Limb (tissue), 2 donors: ENCODE measurements around the gene DSCAML1.

ENCODE experiments used
- DNase-seq, 2 donors: peaks; one replicate each; pipeline ENCODE4 v3.0.0-alpha.2; 2016; ENCODE audit errors: extremely low spot score in 2 of 2

DSCAML1 gene

DNA sequence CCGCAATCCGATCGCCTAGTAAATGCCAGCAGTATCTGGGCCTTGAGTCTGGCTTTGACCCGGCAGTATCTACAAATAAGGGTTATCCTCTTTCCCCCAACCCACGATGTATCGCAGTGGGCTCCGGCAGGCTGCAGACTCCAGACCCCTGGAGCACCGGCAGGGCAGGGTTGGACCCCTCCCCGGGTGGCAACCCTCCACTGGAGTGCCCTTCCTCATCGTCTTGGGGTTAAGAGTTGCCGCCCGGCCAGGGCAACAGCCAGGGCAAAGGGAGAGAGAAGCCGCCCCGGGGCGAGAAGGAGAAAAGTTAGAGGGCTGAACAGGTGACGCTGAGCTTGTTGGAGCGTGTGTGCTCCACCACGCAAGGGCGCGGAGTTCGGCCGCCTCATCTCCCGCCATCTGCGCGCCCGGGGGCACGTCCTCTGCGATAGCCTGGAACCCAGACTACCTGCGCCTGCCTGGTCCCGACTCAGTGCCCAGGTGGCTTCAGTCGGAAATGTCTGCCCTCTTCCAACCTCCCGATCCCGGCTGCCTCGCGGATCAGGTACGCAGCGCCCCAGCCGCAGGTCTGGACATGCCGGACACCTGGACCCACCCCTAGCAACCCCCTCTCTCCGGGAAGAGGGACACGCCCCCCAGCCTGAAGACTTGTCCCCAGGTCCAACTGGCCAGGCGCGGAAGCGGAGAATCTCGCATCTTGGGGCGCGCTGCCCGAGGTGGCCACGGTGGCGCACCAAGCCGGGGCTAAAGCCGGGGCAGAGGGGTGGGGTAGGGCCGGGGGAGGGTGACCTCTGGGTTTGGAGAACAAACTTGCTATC lies 1.2 kb downstream of the DSCAML1 start:
- no peak for DNase-seq

GRCh38 chr11:117794772-117795629 lies 2.0 kb downstream of the DSCAML1 start:
- DNase-seq = no peak

- DNase-seq = no peak
Measured at GRCh38 chr11:117794135-117794534, 2.9 kb downstream of the DSCAML1 start.

DNA sequence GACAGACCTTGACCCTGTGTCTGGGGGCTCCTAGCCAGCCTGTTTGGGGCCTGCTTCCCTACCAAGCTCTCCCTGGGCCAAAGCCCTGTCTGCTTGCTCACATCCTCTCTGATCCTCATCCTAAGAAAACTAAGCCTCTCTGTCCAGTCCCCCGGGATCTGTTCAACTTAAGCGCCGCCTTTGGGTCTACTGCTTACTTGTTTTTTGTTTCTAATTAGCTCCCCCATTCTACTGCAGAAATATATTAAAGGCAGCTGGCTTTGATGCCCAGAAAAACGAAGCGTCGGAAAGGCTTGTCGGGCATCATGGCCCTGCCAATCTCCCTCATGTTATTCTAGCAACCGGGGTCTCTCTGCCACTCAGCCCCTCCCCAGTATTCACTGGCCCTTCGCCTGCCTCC lies 3.4 kb downstream of the DSCAML1 start:
- no peak for DNase-seq

GRCh38 chr11:117792992-117793391 lies 4.0 kb downstream of the DSCAML1 start:
- no peak for DNase-seq

GRCh38 chr11:117792241-117792640 lies 4.8 kb downstream of the DSCAML1 start:
- DNase-seq = no peak

GRCh38 chr11:117790279-117790678 lies 6.7 kb downstream of the DSCAML1 start:
- DNase-seq = peak in 1 of 2 donors; percentile 55

DNA sequence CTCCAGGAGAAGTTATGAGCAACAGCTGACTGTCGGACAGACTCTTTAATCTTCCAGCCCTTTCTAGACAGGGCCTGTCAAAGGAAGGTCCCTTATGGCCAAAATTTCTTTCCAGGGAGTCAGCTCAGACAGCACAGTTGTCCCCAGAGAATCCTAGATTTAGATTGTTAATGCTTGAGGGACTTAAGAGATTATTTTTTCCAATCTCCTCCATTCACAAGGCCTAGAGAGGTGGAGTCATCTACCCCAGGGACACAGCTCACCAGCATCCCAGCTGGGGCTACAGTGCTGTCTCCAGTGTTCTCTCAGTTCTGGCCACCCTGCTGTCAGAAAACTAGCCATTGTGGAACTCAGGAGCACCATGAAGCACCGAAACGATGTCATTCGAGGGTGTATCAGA lies 7.8 kb downstream of the DSCAML1 start:
- DNase-seq = no peak

DNA sequence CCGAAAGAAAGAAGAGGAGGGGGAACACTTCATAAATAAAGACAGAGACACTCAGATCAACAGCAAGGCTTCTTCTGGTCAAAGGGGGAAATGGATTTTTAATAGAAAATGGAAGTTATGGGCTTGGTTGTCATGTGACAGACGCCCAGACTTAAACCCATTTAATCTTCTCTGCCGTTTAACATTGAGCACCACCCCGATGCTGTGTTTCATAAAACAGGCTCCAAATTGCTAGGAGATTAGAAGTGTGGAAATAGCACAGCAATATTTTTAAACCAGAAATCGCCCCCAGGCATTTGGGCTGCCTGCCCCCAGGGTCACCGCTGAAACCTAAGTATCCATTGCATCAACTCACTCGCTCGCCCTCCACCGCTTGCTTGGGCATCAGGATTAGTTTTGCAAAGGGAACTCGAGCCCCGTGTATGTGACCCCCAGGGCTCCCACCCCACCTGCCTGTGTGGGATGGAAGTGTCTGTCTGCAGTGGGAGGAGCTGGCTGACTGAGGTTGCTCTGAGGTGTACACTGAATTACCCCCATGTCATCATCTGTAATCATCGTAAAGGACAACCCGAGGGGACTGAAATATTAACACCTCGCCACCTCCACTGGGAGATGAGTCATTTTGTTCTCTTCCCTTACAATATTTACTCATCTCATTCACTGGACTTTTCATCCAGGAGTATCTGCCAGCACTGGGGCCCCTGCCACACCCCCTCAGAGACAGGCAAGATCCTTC lies 10.7 kb downstream of the DSCAML1 start:
- DNase-seq = no peak

- no peak for DNase-seq
Measured at GRCh38 chr11:117782101-117782500, 14.9 kb downstream of the DSCAML1 start.

DNA sequence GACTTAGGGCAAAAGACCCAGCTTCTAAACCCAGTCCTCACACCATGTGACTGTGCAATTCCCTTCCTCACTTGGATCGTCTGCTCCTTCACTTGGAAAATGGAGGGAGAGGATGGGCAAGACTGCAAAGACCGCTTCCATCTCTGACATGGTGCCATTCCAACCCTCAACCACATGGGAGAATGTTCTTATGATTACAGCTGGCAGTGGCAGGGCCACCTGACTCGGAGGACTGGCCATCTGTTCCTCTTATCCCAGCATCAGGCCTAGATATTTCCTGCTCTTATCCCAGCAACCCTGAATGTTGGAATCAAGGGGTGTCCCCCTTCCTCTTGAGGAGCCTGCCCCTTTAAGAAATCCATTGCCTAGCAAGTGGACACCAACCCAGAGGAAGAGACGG lies 15.4 kb downstream of the DSCAML1 start:
- DNase-seq = no peak

- DNase-seq = no peak
Measured at GRCh38 chr11:117780456-117780855, 16.6 kb downstream of the DSCAML1 start.

GRCh38 chr11:117774553-117774952 lies 22.5 kb downstream of the DSCAML1 start:
- DNase-seq = no peak

DNA sequence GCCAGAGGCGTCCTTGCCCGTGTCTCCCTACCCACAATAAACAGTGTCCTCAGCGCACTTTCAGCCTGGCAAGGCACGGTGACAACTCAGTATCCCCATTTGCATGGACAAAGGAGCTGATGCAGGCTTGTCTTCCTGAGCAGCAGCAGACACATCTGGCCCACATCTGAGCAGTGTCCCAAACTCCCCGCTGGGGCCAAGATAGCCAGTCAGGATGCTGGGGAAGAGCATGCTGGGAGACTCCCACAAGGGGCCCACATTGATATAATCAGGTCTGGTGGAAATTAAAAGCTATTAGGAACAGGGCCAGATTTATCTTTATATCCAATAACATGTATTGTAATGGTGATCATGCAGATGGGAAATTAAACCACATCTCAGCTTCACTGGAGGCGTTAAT lies 24.7 kb downstream of the DSCAML1 start:
- DNase-seq = no peak

DNA sequence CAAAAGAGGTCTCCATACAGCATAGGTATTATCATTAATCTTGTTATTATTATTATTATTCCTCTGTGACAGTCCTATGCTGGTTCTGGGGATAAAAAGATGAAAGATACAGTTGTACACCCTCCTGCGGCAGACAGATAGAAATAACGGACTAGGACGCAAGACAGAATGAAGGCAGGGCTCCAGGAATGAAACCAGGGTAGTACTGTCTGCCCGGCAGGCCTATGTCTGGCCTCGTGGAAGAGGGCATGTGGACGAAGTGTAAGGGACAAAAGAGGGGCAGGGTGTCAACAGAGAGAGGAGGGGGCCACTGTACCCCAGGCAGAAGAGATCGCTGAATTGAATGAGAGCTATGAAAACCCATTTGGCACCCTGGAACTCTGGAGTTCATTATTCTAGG lies 25.2 kb downstream of the DSCAML1 start:
- DNase-seq = no peak

DNA sequence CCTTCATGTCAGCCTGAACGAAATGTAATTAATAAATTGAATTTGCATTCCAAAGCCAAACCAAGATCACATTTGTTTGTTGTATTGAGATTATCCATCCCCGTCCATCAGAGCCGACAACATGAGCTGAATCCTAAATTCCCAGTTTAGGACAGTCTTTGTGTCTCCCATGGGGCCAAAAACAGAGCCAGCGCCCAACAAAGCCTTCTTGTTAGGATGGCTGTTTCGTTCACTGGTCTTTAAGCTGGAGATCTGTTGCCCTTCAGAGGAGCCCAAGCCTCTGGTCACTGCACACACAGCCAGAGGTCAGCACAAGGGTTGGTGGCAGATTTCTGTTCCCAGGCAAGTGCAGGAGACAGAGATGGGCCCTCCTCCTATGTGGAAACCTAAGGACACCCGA lies 25.8 kb downstream of the DSCAML1 start:
- no peak for DNase-seq

GRCh38 chr11:117770061-117770460 lies 27.0 kb downstream of the DSCAML1 start:
- no peak for DNase-seq

- no peak for DNase-seq
Measured at GRCh38 chr11:117769533-117769932, 27.5 kb downstream of the DSCAML1 start.

DNA sequence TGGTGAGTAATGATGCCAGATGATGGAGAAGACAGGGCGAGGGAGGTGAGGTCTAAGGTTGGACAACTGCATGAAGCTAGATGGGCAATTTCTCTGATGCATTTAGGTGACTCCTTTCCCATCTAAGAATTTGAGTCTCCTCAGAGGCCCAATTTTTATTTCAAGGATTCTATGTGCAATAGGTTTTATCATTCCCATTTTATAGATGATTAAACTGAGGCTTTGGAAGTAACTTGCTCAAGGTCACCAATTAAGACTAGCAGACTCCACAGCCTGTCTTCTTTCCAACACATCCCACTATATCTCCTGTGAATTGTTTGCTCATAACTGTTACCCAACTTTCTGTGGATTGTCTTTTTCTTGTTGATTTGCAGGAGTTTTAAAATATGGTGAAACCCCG lies 28.5 kb downstream of the DSCAML1 start:
- no peak for DNase-seq

GRCh38 chr11:117767071-117767470 lies 29.9 kb downstream of the DSCAML1 start:
- no peak for DNase-seq

- no peak for DNase-seq
Measured at GRCh38 chr11:117766576-117766975, 30.4 kb downstream of the DSCAML1 start.

GRCh38 chr11:117766026-117766425 lies 31.0 kb downstream of the DSCAML1 start:
- DNase-seq = no peak
